K562 (cell line): Measurements from ENCODE around the gene MMD2. TPM values are rescaled to one million over a fixed set of nuclear protein-coding genes. Genes with fewer than 3 reads are reported as not detected.

Experiments
- ATAC-seq: fragments of 200-7000 bp; cut with Tn5 transposase; 3 replicates; pipeline ENCODE4 v1.9.1; 2020; ENCODE audit warnings: moderate library complexity
- BruUV-seq: library from RNA; stranded (reverse); fragments of 400-500 nt; replicated peaks from 2 replicates; lab custom pipeline; 2021; lab: Mats Ljungman, UMichigan
- CTCF ChIA-PET: fragments of 300-600 bp; formaldehyde crosslinking; extraction: SDS; loops from one replicate; lab custom pipeline; 2021; ENCODE audit warnings: low intra/inter-chr PET ratio; lab: Yijun Ruan, JAX
- POLR2A ChIA-PET: fragments of 300-600, 350-650 bp; sonication (Branson Sonifier 250); formaldehyde crosslinking; extraction: SDS; loops from one replicate; lab custom pipeline; 2021; ENCODE audit warnings: antibody characterized with exemption, inconsistent platforms; lab: Yijun Ruan, JAX
- DNase-seq, 4 experiments: peaks; one replicate each; pipeline versions ENCODE4 v3.0.0 to v3.0.0-alpha.2; 2011 to 2018; ENCODE audit warnings: low spot score in 3 of 4, mixed read lengths in 3 of 4; ENCODE audit errors: extremely low read depth in 1 of 4
- FAIRE-seq: peaks from 2 replicates; lab custom pipeline; 2011; peaks lifted over from hg19 to GRCh38; lab: Jason Lieb, UNC
- H2AFZ ChIP-seq: 2 replicates; pipeline ENCODE4 v1.6.0; 2011; ENCODE audit warnings: low read depth, low read length, control low read depth, inconsistent platforms
- H3K27ac ChIP-seq: fragments of 200-600 bp; 3 replicates; pipeline ENCODE4 v1.8.0; 2011; ENCODE audit warnings: low read depth, mild to moderate bottlenecking, control low read depth, inconsistent platforms, low read length, moderate library complexity, mixed read lengths; ENCODE audit errors: extremely low read depth
- H3K27me3 ChIP-seq, 2 experiments: fragments of 300-600 bp in 1 of 2; 2 replicates in 1 of 2; 3 replicates in 1 of 2; pipeline versions ENCODE4 v1.6.0 to v1.8.0; 2011; ENCODE audit warnings: inconsistent platforms in 2 of 2, low read length in 2 of 2, mild to moderate bottlenecking in 1 of 2, mixed read lengths in 1 of 2, moderate library complexity in 1 of 2; ENCODE audit not compliant: control insufficient read depth in 2 of 2, insufficient read depth in 2 of 2
- H3K36me3 ChIP-seq: fragments of 300-600 bp; 3 replicates; pipeline ENCODE4 v1.8.0; 2011; ENCODE audit warnings: mild to moderate bottlenecking, low read length, inconsistent platforms; ENCODE audit not compliant: control insufficient read depth, insufficient read depth
- H3K4me1 ChIP-seq, 2 experiments: fragments of 200-600 bp in 1 of 2; replicated peaks in 1 of 2; 2 replicates in 1 of 2; 3 replicates in 1 of 2; pipeline versions ENCODE4 v1.5.1 to v1.8.0; 2011; ENCODE audit warnings: inconsistent platforms in 2 of 2, low read length in 2 of 2, mild to moderate bottlenecking in 1 of 2, mixed read lengths in 1 of 2, moderate library complexity in 1 of 2; ENCODE audit not compliant: control insufficient read depth in 2 of 2, insufficient read depth in 2 of 2
- H3K4me2 ChIP-seq: 2 replicates; pipeline ENCODE4 v1.6.1; 2011; ENCODE audit warnings: low read length, control low read depth, inconsistent platforms, mixed read lengths; ENCODE audit not compliant: insufficient read depth
- H3K4me3 ChIP-seq: fragments of 200-600 bp; sonication (generic), shearing (Covaris generic); 2 replicates; pipeline ENCODE4 v1.5.1; 2016; ENCODE audit warnings: control low read depth, inconsistent platforms
- H3K79me2 ChIP-seq: fragments of 200-600 bp; 3 replicates; pipeline ENCODE4 v1.8.0; 2011; ENCODE audit warnings: low read length, inconsistent platforms; ENCODE audit not compliant: control insufficient read depth, insufficient read depth
- H3K9ac ChIP-seq, 2 experiments: 2 replicates each; pipeline versions ENCODE4 v1.6.0 to v1.6.1; 2011; ENCODE audit warnings: low read depth in 2 of 2, low read length in 2 of 2, control low read depth in 1 of 2, inconsistent platforms in 1 of 2, mild to moderate bottlenecking in 1 of 2, mixed read lengths in 1 of 2; ENCODE audit not compliant: insufficient read depth in 1 of 2
- H3K9me1 ChIP-seq: one replicate; pipeline ENCODE4 v1.6.0; 2011; ENCODE audit warnings: inconsistent platforms, mild to moderate bottlenecking, low read length, moderate library complexity; ENCODE audit not compliant: control insufficient read depth, insufficient read depth
- H3K9me3 ChIP-seq: replicated peaks from 2 replicates; pipeline ENCODE4 v1.5.1; 2011; ENCODE audit warnings: low read depth, low read length, inconsistent platforms; ENCODE audit not compliant: control insufficient read depth, insufficient read depth
- H4K20me1 ChIP-seq: replicated peaks from 2 replicates; pipeline ENCODE4 v1.6.1; 2011; ENCODE audit warnings: low read length, inconsistent platforms, mixed read lengths; ENCODE audit not compliant: control insufficient read depth, insufficient read depth
- CHD1 ChIP-seq: fragments of 200-600 bp; sonication (generic); IDR thresholded peaks from one replicate; pipeline ENCODE4 v1.6.1; 2012; ENCODE audit warnings: mild to moderate bottlenecking, moderate library complexity, low read length, inconsistent platforms
- HCFC1 ChIP-seq: IDR thresholded peaks from 2 replicates; pipeline ENCODE4 v1.6.1; 2012; ENCODE audit warnings: low read depth, low read length, improper control_type of control experiment
- RFX5 ChIP-seq: IDR thresholded peaks from 2 replicates; pipeline ENCODE4 v1.6.1; 2011; ENCODE audit warnings: low read depth, mild to moderate bottlenecking, improper control_type of control experiment, low read length
- ZNF212 ChIP-seq: fragments of 450-650 bp; formaldehyde crosslinking; IDR thresholded peaks from 2 replicates; pipeline ENCODE4 v1.4.0; 2020; ENCODE audit warnings: mild to moderate bottlenecking
- WGBS: fragments of 100-300 bp; shearing (Covaris generic); methylation state at CpG from one replicate; pipeline ENCODE4 v1.1.6; 2016; ENCODE audit warnings: low coverage, mixed read lengths; ENCODE audit not compliant: insufficient coverage; ENCODE audit errors: missing lambda C conversion rate; 5-methylcytosine and 5-hydroxymethylcytosine counted together
- in situ Hi-C: fragments of 300-500 bp; cut with MboI; formaldehyde crosslinking; loops from 4 replicates; pipeline ENCODE4 v1.15.0; 2018; ENCODE audit warnings: inconsistent platforms, mixed read lengths
- intact Hi-C: fragments of 100-400 bp; cut with micrococcal nuclease; formaldehyde crosslinking; loops from 2 replicates; pipeline ENCODE4 v1.14.2; 2022
- polyA plus RNA-seq, 8 experiments: library from polyadenylated mRNA; depleted of rRNA in 4 of 8; stranded (reverse) in 5 of 8; unstranded in 3 of 8; fragments of >200 nt; fragmentation: Nextera tagmentation in 2 of 8; fragmentation: Illumina TruSeq in 1 of 8; extraction: Ambion mirVana in 2 of 8; extraction: Trizol in 1 of 8; gene quantifications; 2 replicates each; pipeline versions ENCODE4 v1.2.1 to v1.2.3, GENCODE V29; 2011 to 2014; ENCODE audit warnings: inconsistent platforms in 1 of 8, missing spikeins in 1 of 8
- total RNA-seq, 7 experiments: library from RNA; depleted of rRNA in 6 of 7; stranded (reverse); fragments of >200 nt in 6 of 7; fragmentation: Illumina TruSeq in 2 of 7; extraction: Trizol in 2 of 7; gene quantifications; 2 replicates each; pipeline versions ENCODE4 v1.2.1 to v1.2.3, GENCODE V29; 2011 to 2021; ENCODE audit warnings: low replicate concordance in 1 of 7
- TF ChIP-seq, protein P1 (sequence below): fragments of 450-650 bp; formaldehyde crosslinking; IDR thresholded peaks from 2 replicates; pipeline ENCODE4 v1.4.0; 2020; ENCODE audit warnings: mild to moderate bottlenecking, moderate library complexity

Gene MMD2
- total and polyA plus RNA-seq, 9 of the 15 experiments (the other 6 are each of a cell fraction or from before 2014, with no cell fraction given), result not detected

DNA sequence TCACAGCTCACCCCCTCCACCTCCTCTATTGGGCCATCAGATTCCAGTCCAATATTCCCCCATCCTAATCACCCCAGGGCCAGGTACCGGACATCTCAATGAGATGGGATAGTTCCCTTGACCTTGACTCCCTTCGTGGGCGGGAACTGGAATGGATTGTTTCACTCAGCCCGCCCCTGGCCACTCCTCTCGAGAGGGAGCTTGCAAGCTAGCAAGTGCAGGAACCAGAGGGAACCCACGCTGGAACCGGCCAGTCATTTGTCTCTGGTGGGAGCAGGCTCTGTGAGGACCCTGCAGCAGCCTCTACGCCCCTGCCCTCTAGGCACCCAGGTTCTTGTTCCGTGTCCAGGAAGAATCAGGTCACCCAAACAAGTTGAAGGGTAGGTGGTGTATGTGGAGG, 64.5 kb downstream of the MMD2 start:
- BruUV-seq, result no TSS peak
- ATAC-seq, result peak; percentile 73
- H3K27me3 ChIP-seq, result peaks cover 11 to 34% of the 10 kb centered on the region in 2 experiments
- TF ChIP-seq ZNF212 (CRISPR knock-in tag) (no peak), RFX5 (no peak), CHD1 (no peak), HCFC1 (no peak)
- TF ChIP-seq, protein P1, sequence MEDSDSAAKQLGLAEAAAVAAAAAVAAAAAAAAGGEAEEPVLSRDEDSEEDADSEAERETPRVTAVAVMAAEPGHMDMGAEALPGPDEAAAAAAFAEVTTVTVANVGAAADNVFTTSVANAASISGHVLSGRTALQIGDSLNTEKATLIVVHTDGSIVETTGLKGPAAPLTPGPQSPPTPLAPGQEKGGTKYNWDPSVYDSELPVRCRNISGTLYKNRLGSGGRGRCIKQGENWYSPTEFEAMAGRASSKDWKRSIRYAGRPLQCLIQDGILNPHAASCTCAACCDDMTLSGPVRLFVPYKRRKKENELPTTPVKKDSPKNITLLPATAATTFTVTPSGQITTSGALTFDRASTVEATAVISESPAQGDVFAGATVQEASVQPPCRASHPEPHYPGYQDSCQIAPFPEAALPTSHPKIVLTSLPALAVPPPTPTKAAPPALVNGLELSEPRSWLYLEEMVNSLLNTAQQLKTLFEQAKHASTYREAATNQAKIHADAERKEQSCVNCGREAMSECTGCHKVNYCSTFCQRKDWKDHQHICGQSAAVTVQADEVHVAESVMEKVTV (CRISPR knock-in tag), result no peak
- TF ChIP-seq, all 486 proteins: peak for 0
- H3K79me2 ChIP-seq, result no peaks in the 10 kb centered on the region
- DNase-seq (no peak), FAIRE-seq (no peak)
- no peaks in the 10 kb centered on the region for H3K36me3 ChIP-seq
- no peak overlapping the region for H2AFZ ChIP-seq
- CTCF ChIA-PET, result no interaction called here
- H3K27ac ChIP-seq, result no peak overlapping the region
- no peaks in the 10 kb centered on the region; the same call in 1 of the 2 replicates for H3K9me3 ChIP-seq
- H3K9ac ChIP-seq, result no peak overlapping the region
- H3K9me1 ChIP-seq, result no peaks in the 10 kb centered on the region
- H3K4me1 ChIP-seq, result no peaks in the 10 kb centered on the region; a peak in 1 of 5 replicates
- POLR2A ChIA-PET, result interaction anchor here (0.6 to 1.1 kb wide), 3 partner anchors 9 to 359 kb away, joined by 3 read pairs; no protein-coding TSS in a partner anchor
- in situ Hi-C loops, result no loop called here
- H3K4me3 ChIP-seq, result no peak overlapping the region
- no peak overlapping the region for H3K4me2 ChIP-seq
- intact Hi-C loops, result no loop called here
- H4K20me1 ChIP-seq, result no peaks in the 10 kb centered on the region
- WGBS, result 33% methylated on average over 9 of the region's 9 CpGs
